ENCODE data around the gene LTB4R2. TPM values are rescaled to one million over a fixed set of nuclear protein-coding genes. Genes with fewer than 3 reads are reported as not detected.
A peak's percentile ranks its signal among the peaks of the same experiment; 100 is the strongest.

The LTB4R2 gene
- total and polyA plus RNA-seq, 2 donors (not counting 3 experiments of a cell fraction or from before 2014, with no cell fraction given), result 5.5 to 13.1 TPM

DNA sequence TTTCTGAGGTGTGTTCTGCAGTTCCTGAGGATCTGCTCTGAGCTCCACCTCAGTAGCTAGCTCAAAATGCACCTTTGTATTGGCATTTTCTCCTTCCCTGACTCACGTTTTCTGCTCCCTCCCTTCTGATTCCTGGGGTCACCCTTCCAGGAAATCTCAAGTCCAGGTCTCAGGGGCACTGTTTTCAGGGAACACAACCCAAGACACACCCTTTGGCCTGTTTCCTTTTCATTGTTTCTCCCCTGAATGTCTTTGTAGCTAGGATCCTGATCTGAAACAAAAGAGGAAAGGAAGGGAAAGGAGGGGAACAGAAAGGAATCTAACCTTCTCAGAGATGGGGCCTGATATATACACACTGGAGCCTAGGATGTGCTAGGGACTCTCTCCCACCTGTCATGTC lies 37.2 kb downstream of the LTB4R2 start:
- Histone ChIP-seq H3K27ac (ENCODE audit: insufficient read depth, low read depth, low read length) (no peak overlapping the region), H3K9me1 (replicated peaks; ENCODE audit: control insufficient read depth, extremely low read depth, insufficient read depth, low read length) (no peaks in the 10 kb centered on the region), H3K4me2 (ENCODE audit: insufficient read depth, low read length) (no peak overlapping the region), H3K79me2 (ENCODE audit: control insufficient read depth, insufficient read depth, low read length) (no peaks in the 10 kb centered on the region), H3K4me1 (ENCODE audit: control insufficient read depth, extremely low read depth, insufficient read depth, low read length) (no peaks in the 10 kb centered on the region), H3K36me3 (ENCODE audit: control insufficient read depth in 2 of 2, extremely low read depth in 1 of 2, insufficient read depth in 2 of 2, low read length in 2 of 2) (no peaks in the 10 kb centered on the region), H4K20me1 (replicated peaks; ENCODE audit: control insufficient read depth, extremely low read depth, insufficient read depth, low read length) (no peaks in the 10 kb centered on the region), H3K9ac (replicated peaks; ENCODE audit: extremely low read depth, insufficient read depth, low read length) (no peak overlapping the region), H2AFZ (ENCODE audit: low read depth, low read length) (no peak overlapping the region), H3K27me3 (ENCODE audit: control insufficient read depth in 2 of 2, insufficient read depth in 2 of 2, low read length in 2 of 2) (peaks cover 24 to 28% of the 10 kb centered on the region in 2 experiments), H3K4me3 (replicated peaks in 1 of 3; ENCODE audit: insufficient read depth in 1 of 3, low read depth in 1 of 3, low read length in 3 of 3) (no peak overlapping the region), H3K9me3 (replicated peaks; ENCODE audit: control insufficient read depth, insufficient read depth, low read length) (no peaks in the 10 kb centered on the region)
- dilution Hi-C loops (cut with MboI; ENCODE audit: extremely low pct_ligation_motif_present, low sequenced_read_pairs), result no loop called here
- intact Hi-C loops (cut with micrococcal nuclease), result no loop called here
- DNase-seq (ENCODE audit: low read depth, low spot score) (no peak), FAIRE-seq (peak; percentile 55)
- CTCF ChIA-PET, result interaction anchor here (1.0 to 5.7 kb wide), 5 partner anchors 12 to 89 kb away, joined by 3 to 57 read pairs (median 7); partner anchors contain the start of gene ADCY4
- TF ChIP-seq, protein P1, sequence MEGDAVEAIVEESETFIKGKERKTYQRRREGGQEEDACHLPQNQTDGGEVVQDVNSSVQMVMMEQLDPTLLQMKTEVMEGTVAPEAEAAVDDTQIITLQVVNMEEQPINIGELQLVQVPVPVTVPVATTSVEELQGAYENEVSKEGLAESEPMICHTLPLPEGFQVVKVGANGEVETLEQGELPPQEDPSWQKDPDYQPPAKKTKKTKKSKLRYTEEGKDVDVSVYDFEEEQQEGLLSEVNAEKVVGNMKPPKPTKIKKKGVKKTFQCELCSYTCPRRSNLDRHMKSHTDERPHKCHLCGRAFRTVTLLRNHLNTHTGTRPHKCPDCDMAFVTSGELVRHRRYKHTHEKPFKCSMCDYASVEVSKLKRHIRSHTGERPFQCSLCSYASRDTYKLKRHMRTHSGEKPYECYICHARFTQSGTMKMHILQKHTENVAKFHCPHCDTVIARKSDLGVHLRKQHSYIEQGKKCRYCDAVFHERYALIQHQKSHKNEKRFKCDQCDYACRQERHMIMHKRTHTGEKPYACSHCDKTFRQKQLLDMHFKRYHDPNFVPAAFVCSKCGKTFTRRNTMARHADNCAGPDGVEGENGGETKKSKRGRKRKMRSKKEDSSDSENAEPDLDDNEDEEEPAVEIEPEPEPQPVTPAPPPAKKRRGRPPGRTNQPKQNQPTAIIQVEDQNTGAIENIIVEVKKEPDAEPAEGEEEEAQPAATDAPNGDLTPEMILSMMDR (IDR thresholded peaks at IDR 0.05; ENCODE audit: extremely low read depth in 1 of 2, insufficient read depth in 1 of 2, low read depth in 1 of 2, low read length in 2 of 2), result no peak
- TF ChIP-seq JUN (IDR thresholded peaks at IDR 0.05; ENCODE audit: borderline replicate concordance, insufficient read depth, insufficient read length, low read depth), result no peak
- TF ChIP-seq, protein P2, sequence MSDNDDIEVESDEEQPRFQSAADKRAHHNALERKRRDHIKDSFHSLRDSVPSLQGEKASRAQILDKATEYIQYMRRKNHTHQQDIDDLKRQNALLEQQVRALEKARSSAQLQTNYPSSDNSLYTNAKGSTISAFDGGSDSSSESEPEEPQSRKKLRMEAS (IDR thresholded peaks at IDR 0.05; ENCODE audit: insufficient read depth, insufficient read length), result no peak
- TF ChIP-seq EZH2 (IDR thresholded peaks at IDR 0.05; ENCODE audit: borderline replicate concordance, low read depth, low read length, severe bottlenecking), result no peak
- no peak for TF ChIP-seq POLR2AphosphoS5 (IDR thresholded peaks at IDR 0.05; ENCODE audit: insufficient read depth, low read depth, low read length)
- TF ChIP-seq FOS (IDR thresholded peaks at IDR 0.05; ENCODE audit: borderline replicate concordance, insufficient read depth, low read length), result no peak
- no peak for TF ChIP-seq GATA2 (IDR thresholded peaks at IDR 0.05; ENCODE audit: insufficient read depth, insufficient read length, low read depth, low read length)
- no peak for TF ChIP-seq MYC (IDR thresholded peaks at IDR 0.05; ENCODE audit: low read depth, low read length)
- TF ChIP-seq POLR2A (IDR thresholded peaks at IDR 0.05; ENCODE audit: low read depth, low read length), result no peak
- POLR2A ChIA-PET, result no interaction called here
- BruUV-seq (replicated peaks), result no TSS peak

Measured in endothelial cell of umbilical vein (primary cell).